K562 (cell line): Measurements from ENCODE around the gene KAT7. TPM values are rescaled to one million over a fixed set of nuclear protein-coding genes. Genes with fewer than 3 reads are reported as not detected.
A peak's percentile ranks its signal among the peaks of the same experiment; 100 is the strongest.

ENCODE experiments used
- CBX3 ChIP-seq, 2 experiments: IDR thresholded peaks; 1 replicate in 1 of 2; 2 replicates in 1 of 2; pipeline ENCODE4 v1.6.1; 2012; ENCODE audit warnings: inconsistent platforms in 2 of 2, low read length in 2 of 2, borderline replicate concordance in 1 of 2, control low read depth in 1 of 2
- CC2D1A ChIP-seq: fragments of 450-650 bp; IDR thresholded peaks from 2 replicates; pipeline ENCODE4 v1.6.1; 2017; ENCODE audit warnings: mild to moderate bottlenecking
- CREM ChIP-seq: IDR thresholded peaks from 2 replicates; pipeline ENCODE4 v1.6.1; 2014; ENCODE audit warnings: antibody characterized with exemption, low read depth
- FOXM1 ChIP-seq, 2 experiments: fragments of 450-650 bp in 1 of 2; sonication (generic) in 1 of 2; formaldehyde crosslinking in 1 of 2; IDR thresholded peaks; 2 replicates each; pipeline versions ENCODE4 v1.6.1 to v1.9.0; 2017 to 2022; ENCODE audit warnings: low read depth in 2 of 2, mild to moderate bottlenecking in 2 of 2, missing genetic modification reagents in 1 of 2, moderate library complexity in 1 of 2
- HNRNPH1 ChIP-seq: fragments of 200-400 bp; formaldehyde crosslinking; optimal IDR thresholded peaks from 2 replicates; pipeline ENCODE3; 2017; ENCODE audit warnings: low read depth, mild to moderate bottlenecking, low read length, moderate library complexity
- ID3 ChIP-seq, 2 experiments: fragments of 250-450 bp in 1 of 2; fragments of 450-650 bp in 1 of 2; sonication (Bioruptor Pico) in 1 of 2; IDR thresholded peaks; 2 replicates each; pipeline versions ENCODE4 v1.6.1 to v1.8.0; 2016 to 2021; ENCODE audit warnings: mild to moderate bottlenecking in 2 of 2, moderate library complexity in 2 of 2, missing compliant biosample characterization in 1 of 2, missing genetic modification characterization in 1 of 2
- LCOR ChIP-seq: sonication (generic); formaldehyde crosslinking; IDR thresholded peaks from 2 replicates; pipeline ENCODE4 v1.8.0; 2022; ENCODE audit warnings: mild to moderate bottlenecking, missing genetic modification reagents
- MTA3 ChIP-seq: fragments of 450-650 bp; formaldehyde crosslinking; IDR thresholded peaks from 2 replicates; pipeline ENCODE4 v1.6.1; 2017; ENCODE audit warnings: mild to moderate bottlenecking, borderline replicate concordance
- NRF1 ChIP-seq, 2 experiments: fragments of 450-650 bp; IDR thresholded peaks in 1 of 2; conservative IDR thresholded peaks in 1 of 2; 2 replicates each; pipeline ENCODE4 v1.6.1; 2014; ENCODE audit warnings: mild to moderate bottlenecking in 2 of 2
- RBM22 ChIP-seq: fragments of 200-400 bp; formaldehyde crosslinking; IDR thresholded peaks from 2 replicates; pipeline ENCODE4 v1.6.1; 2018; ENCODE audit warnings: low read length, low read depth; ENCODE audit not compliant: poor library complexity, severe bottlenecking
- SIN3A ChIP-seq, 2 experiments: fragments of 150-350 bp in 1 of 2; IDR thresholded peaks; 2 replicates each; pipeline ENCODE4 v1.6.1; 2011 to 2016; ENCODE audit warnings: borderline replicate concordance in 2 of 2, low read depth in 2 of 2, low read length in 2 of 2, mild to moderate bottlenecking in 2 of 2, moderate library complexity in 2 of 2; ENCODE audit not compliant: control insufficient read depth in 1 of 2
- SRSF7 ChIP-seq: fragments of 200-400 bp; formaldehyde crosslinking; optimal IDR thresholded peaks from 2 replicates; pipeline ENCODE3; 2017; ENCODE audit warnings: mild to moderate bottlenecking, low read depth, low read length
- TSHZ1 ChIP-seq: fragments of 250-450 bp; sonication (Bioruptor Pico); IDR thresholded peaks from 2 replicates; pipeline ENCODE4 v1.4.0; 2020; ENCODE audit warnings: mild to moderate bottlenecking, moderate library complexity
- ZBTB8A ChIP-seq: fragments of 450-650 bp; IDR thresholded peaks from 2 replicates; pipeline ENCODE4 v1.6.1; 2018; ENCODE audit warnings: mild to moderate bottlenecking, moderate library complexity; ENCODE audit not compliant: partially characterized antibody
- ZNF583 ChIP-seq: fragments of 250-450 bp; sonication (Bioruptor Pico); IDR thresholded peaks from 2 replicates; pipeline ENCODE4 v1.4.0; 2020
- polyA plus RNA-seq, 8 experiments: library from polyadenylated mRNA; depleted of rRNA in 4 of 8; stranded (reverse) in 5 of 8; unstranded in 3 of 8; fragments of >200 nt; fragmentation: Nextera tagmentation in 2 of 8; fragmentation: Illumina TruSeq in 1 of 8; extraction: Ambion mirVana in 2 of 8; extraction: Trizol in 1 of 8; gene quantifications; 2 replicates each; pipeline versions ENCODE4 v1.2.1 to v1.2.3, GENCODE V29; 2011 to 2014; ENCODE audit warnings: inconsistent platforms in 1 of 8, missing spikeins in 1 of 8
- total RNA-seq, 7 experiments: library from RNA; depleted of rRNA in 6 of 7; stranded (reverse); fragments of >200 nt in 6 of 7; fragmentation: Illumina TruSeq in 2 of 7; extraction: Trizol in 2 of 7; gene quantifications; 2 replicates each; pipeline versions ENCODE4 v1.2.1 to v1.2.3, GENCODE V29; 2011 to 2021; ENCODE audit warnings: low replicate concordance in 1 of 7
- TF ChIP-seq, protein P1 (sequence below): fragments of 450-650 bp; IDR thresholded peaks from 2 replicates; pipeline ENCODE4 v1.7.1; 2018; ENCODE audit warnings: mild to moderate bottlenecking, low read depth; ENCODE audit not compliant: partially characterized antibody
- TF ChIP-seq, protein P2 (sequence below): IDR thresholded peaks from 2 replicates; pipeline ENCODE4 v1.6.1; 2014; ENCODE audit warnings: antibody characterized with exemption

Gene KAT7
- total and polyA plus RNA-seq, 9 of the 15 experiments (the other 6 are each of a cell fraction or from before 2014, with no cell fraction given) = 10.8 to 57.3 (median 34.8) TPM

GRCh38 chr17:49788478-49789242 lies at the start of gene KAT7 (continued):
- TF ChIP-seq TSHZ1 (CRISPR knock-in tag) = 0 out of 2 replicates have a peak, but pooled peaks have one; percentile 11
- TF ChIP-seq HNRNPH1 = no peak
- peak; percentile 88 for TF ChIP-seq RBM22
- TF ChIP-seq, protein P1, sequence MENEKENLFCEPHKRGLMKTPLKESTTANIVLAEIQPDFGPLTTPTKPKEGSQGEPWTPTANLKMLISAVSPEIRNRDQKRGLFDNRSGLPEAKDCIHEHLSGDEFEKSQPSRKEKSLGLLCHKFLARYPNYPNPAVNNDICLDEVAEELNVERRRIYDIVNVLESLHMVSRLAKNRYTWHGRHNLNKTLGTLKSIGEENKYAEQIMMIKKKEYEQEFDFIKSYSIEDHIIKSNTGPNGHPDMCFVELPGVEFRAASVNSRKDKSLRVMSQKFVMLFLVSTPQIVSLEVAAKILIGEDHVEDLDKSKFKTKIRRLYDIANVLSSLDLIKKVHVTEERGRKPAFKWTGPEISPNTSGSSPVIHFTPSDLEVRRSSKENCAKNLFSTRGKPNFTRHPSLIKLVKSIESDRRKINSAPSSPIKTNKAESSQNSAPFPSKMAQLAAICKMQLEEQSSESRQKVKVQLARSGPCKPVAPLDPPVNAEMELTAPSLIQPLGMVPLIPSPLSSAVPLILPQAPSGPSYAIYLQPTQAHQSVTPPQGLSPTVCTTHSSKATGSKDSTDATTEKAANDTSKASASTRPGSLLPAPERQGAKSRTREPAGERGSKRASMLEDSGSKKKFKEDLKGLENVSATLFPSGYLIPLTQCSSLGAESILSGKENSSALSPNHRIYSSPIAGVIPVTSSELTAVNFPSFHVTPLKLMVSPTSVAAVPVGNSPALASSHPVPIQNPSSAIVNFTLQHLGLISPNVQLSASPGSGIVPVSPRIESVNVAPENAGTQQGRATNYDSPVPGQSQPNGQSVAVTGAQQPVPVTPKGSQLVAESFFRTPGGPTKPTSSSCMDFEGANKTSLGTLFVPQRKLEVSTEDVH = peak; percentile 75
- TF ChIP-seq CC2D1A = peak; percentile 98
- TF ChIP-seq CBX3 (IDR thresholded peaks at IDR 0.05; ENCODE audit: borderline replicate concordance in 1 of 2, low read length in 2 of 2) = no peak; a peak in 1 of 3 replicates
- TF ChIP-seq, protein P2, sequence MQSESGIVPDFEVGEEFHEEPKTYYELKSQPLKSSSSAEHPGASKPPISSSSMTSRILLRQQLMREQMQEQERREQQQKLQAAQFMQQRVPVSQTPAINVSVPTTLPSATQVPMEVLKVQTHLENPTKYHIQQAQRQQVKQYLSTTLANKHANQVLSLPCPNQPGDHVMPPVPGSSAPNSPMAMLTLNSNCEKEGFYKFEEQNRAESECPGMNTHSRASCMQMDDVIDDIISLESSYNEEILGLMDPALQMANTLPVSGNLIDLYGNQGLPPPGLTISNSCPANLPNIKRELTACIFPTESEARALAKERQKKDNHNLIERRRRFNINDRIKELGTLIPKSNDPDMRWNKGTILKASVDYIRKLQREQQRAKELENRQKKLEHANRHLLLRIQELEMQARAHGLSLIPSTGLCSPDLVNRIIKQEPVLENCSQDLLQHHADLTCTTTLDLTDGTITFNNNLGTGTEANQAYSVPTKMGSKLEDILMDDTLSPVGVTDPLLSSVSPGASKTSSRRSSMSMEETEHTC = peak; percentile 86
- no peak for TF ChIP-seq ID3 (CRISPR knock-in tag; IDR thresholded peaks at IDR 0.05)
- TF ChIP-seq ID3 (tag; IDR thresholded peaks at IDR 0.05) = peak; percentile 44; the same call in 1 of the 2 replicates
- TF ChIP-seq CREM = peak; percentile 97
- TF ChIP-seq ZNF583 (CRISPR knock-in tag) = 0 out of 2 replicates have a peak, but pooled peaks have one; percentile 40
- peak; percentile 97 to 98 for TF ChIP-seq NRF1 (conservative IDR thresholded peaks at IDR 0.05 in 1 of 2, IDR thresholded peaks at IDR 0.05 in 1 of 2)
- TF ChIP-seq ZBTB8A = no peak
- peak; percentile 57 to 84; a peak in 3 of 4 replicates for TF ChIP-seq SIN3A (IDR thresholded peaks at IDR 0.05; ENCODE audit: borderline replicate concordance in 2 of 2, control insufficient read depth in 1 of 2, low read depth in 2 of 2, low read length in 2 of 2)
- peak; percentile 70; the same call in 1 of the 2 replicates for TF ChIP-seq FOXM1 (IDR thresholded peaks at IDR 0.05; ENCODE audit: low read depth)
- TF ChIP-seq FOXM1 (CRISPR knock-in tag; IDR thresholded peaks at IDR 0.05; ENCODE audit: low read depth) = peak; percentile 64; the same call in 1 of the 2 replicates
- TF ChIP-seq LCOR (CRISPR knock-in tag) = peak; percentile 55
- TF ChIP-seq MTA3 = peak; percentile 80; the same call in 1 of the 2 replicates
- no peak for TF ChIP-seq SRSF7
